ENCODE measurements around the gene PTGES.

DNA sequence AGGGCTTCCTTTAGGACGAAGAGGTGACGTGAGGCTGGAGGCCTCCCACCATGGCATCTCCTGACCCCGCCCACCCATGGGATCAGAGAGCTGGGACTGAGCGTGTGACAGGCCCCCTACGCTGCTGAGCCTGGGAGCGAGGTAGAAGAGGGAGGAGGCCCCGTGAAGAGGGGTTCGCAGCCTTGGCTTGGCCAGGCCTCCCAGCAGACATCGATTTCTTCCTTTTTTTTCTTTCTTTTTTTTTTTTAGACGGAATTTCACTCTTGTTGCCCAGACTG is 39.5 kb downstream of the PTGES start:
- TF ChIP-seq FOXM1 (IDR thresholded peaks at IDR 0.05; ENCODE audit: low read depth, low read length) (no peak), ZNF592 (IDR thresholded peaks at IDR 0.05) (no peak), MXI1 (IDR thresholded peaks at IDR 0.05; ENCODE audit: low read depth, low read length) (no peak), ZNF384 (IDR thresholded peaks at IDR 0.05; ENCODE audit: borderline replicate concordance, low read depth, low read length) (no peak), ZBTB33 (IDR thresholded peaks at IDR 0.05) (no peak), EP300 (IDR thresholded peaks at IDR 0.05; ENCODE audit: borderline replicate concordance in 1 of 2, control insufficient read depth in 1 of 2, low read depth in 2 of 2, low read length in 2 of 2) (no peak), REST (IDR thresholded peaks at IDR 0.05; ENCODE audit: low read depth, low read length) (no peak)
- TF ChIP-seq, protein P1, sequence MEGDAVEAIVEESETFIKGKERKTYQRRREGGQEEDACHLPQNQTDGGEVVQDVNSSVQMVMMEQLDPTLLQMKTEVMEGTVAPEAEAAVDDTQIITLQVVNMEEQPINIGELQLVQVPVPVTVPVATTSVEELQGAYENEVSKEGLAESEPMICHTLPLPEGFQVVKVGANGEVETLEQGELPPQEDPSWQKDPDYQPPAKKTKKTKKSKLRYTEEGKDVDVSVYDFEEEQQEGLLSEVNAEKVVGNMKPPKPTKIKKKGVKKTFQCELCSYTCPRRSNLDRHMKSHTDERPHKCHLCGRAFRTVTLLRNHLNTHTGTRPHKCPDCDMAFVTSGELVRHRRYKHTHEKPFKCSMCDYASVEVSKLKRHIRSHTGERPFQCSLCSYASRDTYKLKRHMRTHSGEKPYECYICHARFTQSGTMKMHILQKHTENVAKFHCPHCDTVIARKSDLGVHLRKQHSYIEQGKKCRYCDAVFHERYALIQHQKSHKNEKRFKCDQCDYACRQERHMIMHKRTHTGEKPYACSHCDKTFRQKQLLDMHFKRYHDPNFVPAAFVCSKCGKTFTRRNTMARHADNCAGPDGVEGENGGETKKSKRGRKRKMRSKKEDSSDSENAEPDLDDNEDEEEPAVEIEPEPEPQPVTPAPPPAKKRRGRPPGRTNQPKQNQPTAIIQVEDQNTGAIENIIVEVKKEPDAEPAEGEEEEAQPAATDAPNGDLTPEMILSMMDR (IDR thresholded peaks at IDR 0.05 in 2 of 3, conservative IDR thresholded peaks at IDR 0.05 in 1 of 3; ENCODE audit: control insufficient read depth in 2 of 3, extremely low read depth in 1 of 3, insufficient read depth in 1 of 3, low read depth in 3 of 3, low read length in 3 of 3), result no peak
- TF ChIP-seq, protein P2, sequence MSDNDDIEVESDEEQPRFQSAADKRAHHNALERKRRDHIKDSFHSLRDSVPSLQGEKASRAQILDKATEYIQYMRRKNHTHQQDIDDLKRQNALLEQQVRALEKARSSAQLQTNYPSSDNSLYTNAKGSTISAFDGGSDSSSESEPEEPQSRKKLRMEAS (IDR thresholded peaks at IDR 0.05; ENCODE audit: low read depth, low read length), result no peak
- TF ChIP-seq, protein P3, sequence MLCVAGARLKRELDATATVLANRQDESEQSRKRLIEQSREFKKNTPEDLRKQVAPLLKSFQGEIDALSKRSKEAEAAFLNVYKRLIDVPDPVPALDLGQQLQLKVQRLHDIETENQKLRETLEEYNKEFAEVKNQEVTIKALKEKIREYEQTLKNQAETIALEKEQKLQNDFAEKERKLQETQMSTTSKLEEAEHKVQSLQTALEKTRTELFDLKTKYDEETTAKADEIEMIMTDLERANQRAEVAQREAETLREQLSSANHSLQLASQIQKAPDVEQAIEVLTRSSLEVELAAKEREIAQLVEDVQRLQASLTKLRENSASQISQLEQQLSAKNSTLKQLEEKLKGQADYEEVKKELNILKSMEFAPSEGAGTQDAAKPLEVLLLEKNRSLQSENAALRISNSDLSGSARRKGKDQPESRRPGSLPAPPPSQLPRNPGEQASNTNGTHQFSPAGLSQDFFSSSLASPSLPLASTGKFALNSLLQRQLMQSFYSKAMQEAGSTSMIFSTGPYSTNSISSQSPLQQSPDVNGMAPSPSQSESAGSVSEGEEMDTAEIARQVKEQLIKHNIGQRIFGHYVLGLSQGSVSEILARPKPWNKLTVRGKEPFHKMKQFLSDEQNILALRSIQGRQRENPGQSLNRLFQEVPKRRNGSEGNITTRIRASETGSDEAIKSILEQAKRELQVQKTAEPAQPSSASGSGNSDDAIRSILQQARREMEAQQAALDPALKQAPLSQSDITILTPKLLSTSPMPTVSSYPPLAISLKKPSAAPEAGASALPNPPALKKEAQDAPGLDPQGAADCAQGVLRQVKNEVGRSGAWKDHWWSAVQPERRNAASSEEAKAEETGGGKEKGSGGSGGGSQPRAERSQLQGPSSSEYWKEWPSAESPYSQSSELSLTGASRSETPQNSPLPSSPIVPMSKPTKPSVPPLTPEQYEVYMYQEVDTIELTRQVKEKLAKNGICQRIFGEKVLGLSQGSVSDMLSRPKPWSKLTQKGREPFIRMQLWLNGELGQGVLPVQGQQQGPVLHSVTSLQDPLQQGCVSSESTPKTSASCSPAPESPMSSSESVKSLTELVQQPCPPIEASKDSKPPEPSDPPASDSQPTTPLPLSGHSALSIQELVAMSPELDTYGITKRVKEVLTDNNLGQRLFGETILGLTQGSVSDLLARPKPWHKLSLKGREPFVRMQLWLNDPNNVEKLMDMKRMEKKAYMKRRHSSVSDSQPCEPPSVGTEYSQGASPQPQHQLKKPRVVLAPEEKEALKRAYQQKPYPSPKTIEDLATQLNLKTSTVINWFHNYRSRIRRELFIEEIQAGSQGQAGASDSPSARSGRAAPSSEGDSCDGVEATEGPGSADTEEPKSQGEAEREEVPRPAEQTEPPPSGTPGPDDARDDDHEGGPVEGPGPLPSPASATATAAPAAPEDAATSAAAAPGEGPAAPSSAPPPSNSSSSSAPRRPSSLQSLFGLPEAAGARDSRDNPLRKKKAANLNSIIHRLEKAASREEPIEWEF (IDR thresholded peaks at IDR 0.05; ENCODE audit: insufficient replicate concordance, low read depth, low read length), result no peak

Measured in GM12878 (cell line).